HG03135 (cell line): ENCODE results near the gene KLHDC4.
"Not testable (repeated sequence)": the region's sequence is repeated elsewhere in the genome, so short reads cannot be mapped to it uniquely, and the experiment has no call there.

Experiments
- ATAC-seq: cut with Tn5 transposase; IDR thresholded peaks from one replicate; pipeline ENCODE4 v1.9.1; 2021; ENCODE audit warnings: mild to moderate bottlenecking, moderate library complexity; ENCODE audit not compliant: unreplicated experiment

The KLHDC4 gene

GRCh38 chr16:87744750-87745514 is 20.9 kb downstream of the KLHDC4 start:
- ATAC-seq = no peak

DNA sequence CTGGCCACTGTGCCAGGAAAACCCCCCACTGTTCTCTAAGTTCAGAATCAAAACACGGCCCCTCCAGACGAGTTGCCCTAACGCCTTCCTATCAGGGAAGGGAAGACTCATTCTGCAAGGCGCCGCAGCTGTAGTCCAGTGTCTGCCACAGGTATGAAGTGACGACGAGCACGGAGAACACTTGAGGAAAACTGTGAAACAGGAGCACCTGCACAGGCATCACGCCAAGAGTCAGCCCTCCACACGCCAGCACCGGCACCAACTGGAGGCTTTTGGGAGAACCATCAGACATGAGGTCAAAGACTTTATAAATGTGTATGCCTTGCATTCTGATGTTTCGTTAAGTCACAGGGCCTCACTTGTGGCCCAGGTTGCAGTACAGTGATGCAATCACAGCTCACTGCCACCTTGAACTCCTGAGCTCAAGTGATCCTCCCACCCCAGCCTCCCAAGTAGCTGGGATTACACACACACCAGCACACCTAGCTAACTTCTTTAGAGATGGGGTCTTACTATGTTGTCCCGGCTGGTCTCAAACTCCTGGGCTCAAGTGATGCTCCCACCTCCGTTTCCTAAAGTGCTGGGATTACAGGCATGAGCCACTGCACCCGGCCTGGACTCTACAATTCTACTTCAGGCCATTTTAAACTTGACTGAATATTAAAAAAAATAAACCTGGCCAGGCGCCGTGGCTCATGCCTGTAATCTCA is 22.9 kb downstream of the KLHDC4 start:
- ATAC-seq = no peak

DNA sequence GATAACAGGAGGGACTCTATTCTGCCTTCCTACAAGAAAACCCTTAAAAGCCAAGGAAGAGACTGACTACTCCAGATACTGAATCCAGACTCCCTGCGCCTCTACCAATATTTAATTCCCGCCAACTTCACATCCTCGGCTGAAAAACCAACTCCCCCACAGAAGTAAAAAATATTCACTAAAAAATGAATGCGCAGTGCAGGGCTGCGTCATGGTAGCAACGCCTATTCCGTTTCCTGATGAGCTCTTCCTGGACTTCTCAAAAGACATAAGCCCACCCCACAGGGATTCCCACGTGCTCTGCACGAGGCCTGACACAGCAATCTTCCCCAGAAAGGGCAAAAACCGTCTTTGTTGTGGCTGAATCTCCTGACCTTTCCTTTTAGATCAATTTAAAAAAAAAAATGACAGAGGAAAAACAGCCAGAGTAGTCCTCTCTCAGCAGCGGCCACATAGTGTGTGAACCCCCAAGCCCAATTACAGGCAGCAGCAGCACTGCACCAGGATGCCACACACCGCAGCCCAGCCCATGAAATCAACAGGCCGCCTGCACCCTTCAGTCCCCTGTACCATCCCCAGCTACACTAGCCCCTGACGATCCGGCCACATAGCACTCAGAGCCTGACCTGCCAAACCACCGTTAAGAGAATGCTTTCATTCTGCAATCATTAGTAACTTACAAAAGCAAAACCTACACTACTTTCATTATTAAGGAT is 23.9 kb downstream of the KLHDC4 start:
- ATAC-seq = no peak

- ATAC-seq = no peak
Observed at GRCh38 chr16:87740909-87741424, 24.8 kb downstream of the KLHDC4 start.

DNA sequence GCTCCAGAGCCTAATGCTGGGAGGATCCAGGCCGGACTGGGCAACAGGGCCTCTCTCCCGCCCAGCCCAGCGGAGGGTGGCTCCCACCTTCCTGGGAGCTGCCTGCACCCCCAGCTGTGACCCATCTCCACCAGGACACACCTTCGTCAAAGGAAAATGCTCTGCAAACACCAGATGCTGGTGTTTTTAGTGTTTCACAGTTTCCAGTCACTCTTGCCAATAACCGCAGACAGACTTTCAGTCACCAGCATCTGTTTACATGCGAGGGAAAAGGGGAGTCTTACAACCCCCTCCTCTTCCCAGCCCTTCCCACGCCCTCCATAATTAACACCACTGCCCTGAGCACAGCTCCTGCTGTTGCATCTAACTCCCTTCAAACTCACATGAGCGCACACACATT is 25.3 kb downstream of the KLHDC4 start:
- no peak for ATAC-seq

- ATAC-seq = no peak
Observed at GRCh38 chr16:87739801-87740200, 26.0 kb downstream of the KLHDC4 start.

DNA sequence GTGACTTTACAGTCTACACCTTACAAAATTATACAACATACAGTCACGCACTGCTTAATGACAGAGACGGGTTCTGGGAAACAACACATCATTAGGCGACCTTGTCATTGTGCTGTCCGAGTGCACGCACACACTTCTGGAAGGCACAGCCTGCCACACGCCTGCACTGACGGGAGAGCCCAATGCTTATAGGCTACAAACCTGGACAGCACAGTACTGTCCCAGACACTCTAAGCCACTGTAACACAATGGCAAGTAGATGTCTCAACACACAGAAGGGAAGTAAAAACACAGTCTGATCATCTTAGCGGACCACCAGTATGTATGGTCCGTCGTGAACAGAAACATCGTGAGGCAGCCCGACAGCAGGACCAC is 29.8 kb downstream of the KLHDC4 start:
- ATAC-seq = no peak

GRCh38 chr16:87735270-87736007 is 30.3 kb downstream of the KLHDC4 start:
- no peak for ATAC-seq

DNA sequence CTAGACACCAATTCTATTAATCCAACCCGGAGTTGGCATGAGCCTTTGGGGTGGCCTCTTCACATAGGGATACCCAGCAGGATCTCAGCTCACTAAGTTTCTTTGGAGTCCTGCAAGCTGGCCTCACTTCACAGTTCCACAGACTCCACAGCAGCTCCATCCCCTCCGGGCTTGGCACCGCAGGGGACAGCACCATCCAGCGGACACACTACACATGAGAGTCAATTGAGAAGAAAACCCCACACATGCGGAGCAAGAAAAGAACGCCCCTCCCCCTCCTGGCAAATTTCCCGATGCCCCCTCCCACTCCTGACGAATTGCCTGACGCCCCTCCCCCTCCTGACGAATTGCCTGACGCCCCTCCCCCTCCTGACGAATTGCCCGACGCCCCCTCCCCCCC is 31.1 kb downstream of the KLHDC4 start:
- no peak for ATAC-seq

- no peak for ATAC-seq
Observed at GRCh38 chr16:87733190-87733589, 32.6 kb downstream of the KLHDC4 start.

- ATAC-seq = no peak
Observed at GRCh38 chr16:87731607-87732006, 34.2 kb downstream of the KLHDC4 start.

DNA sequence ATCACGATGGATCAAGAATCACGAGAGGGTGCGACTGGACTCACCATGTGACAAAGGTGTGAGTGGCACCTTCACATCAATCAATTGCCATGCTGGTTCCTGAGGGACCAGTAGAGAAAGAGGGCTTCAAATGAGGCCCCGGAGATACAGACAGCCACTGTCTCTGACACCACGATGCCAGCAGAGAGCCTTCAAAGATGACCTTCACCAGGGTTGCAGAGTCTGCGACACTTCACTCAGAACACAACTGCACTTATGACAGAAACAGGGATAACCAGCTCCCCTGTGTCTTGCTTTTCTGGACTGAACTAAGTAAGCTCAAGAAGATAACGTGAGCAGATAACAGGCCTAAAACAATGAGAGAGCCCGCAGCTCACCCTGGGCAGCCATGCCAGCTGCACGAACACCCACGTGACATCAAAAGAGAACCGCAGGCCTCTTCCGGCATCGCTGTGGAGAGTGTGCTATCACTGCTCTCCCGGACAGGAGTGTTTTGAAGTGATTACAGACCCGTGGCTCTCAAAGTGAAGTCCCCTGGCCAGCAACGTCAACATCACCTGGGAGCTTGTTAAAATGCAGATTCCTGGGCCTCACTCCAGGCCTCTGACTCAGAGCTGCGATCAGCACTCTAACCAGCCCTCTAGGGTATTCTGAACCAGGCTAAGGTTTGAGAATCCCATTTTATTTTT is 36.4 kb downstream of the KLHDC4 start:
- no peak for ATAC-seq

- no peak for ATAC-seq
Observed at GRCh38 chr16:87728026-87728425, 37.8 kb downstream of the KLHDC4 start.

DNA sequence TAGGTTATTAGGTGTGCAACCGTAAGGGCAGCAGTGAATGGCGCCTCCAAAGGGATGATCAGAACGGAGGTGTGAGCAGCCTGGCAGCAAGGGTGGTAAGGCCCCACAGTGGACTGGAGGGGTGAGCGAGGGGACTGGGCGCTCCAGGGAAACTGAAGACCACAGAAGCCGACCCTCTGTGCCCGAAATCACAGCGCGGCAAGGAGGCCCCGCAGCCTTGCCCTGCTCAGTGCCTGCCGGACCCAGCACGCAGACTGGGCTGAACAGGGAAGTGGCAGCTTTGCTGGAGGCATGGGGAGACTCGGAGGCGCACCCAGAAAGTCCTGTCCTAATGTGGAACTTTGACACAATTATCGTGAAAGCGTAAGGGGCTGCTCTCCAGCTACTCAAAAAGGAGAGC is 38.4 kb downstream of the KLHDC4 start:
- ATAC-seq = no peak

GRCh38 chr16:87726577-87726976 is 39.2 kb downstream of the KLHDC4 start:
- not testable (repeated sequence) for ATAC-seq

GRCh38 chr16:87725596-87726235 is 40.1 kb downstream of the KLHDC4 start:
- ATAC-seq = no peak

DNA sequence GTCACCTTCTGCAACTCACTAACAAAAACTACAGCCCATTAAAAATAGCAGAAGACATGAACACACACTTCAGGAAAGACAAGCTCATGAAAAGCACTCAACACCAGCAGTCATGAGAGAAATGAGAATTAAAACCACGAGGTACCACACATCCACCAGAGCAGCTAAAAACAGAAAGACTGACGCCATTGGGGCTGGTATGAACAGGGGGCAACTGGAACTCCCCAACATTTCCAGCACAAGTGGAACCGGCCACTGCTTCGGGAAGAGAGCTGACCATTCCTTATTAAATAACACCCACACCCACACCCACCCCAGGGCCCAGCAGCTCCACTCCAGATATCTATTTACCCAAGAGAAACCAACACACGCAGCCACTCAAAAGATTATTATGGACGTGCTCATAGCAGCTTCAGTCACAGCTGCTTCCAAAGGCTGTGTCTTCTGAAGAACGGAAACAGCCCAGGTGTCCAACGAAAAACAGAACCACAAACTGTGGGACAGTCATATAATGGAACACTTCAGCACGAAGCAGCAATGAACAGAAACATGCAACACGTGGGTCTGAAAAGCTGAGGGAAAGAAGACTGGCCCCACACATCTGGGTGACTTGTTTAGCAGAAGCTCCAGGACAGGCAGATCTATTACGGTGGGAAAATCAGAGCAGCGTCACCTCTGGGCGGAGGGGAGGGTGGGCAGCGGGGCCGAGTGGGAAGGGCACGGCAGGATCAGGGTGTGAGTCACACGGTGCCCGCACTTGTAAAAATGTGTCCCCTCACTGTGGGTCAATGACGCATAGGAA is 41.1 kb downstream of the KLHDC4 start:
- ATAC-seq = no peak

GRCh38 chr16:87723226-87723623 is 42.6 kb downstream of the KLHDC4 start:
- no peak for ATAC-seq

DNA sequence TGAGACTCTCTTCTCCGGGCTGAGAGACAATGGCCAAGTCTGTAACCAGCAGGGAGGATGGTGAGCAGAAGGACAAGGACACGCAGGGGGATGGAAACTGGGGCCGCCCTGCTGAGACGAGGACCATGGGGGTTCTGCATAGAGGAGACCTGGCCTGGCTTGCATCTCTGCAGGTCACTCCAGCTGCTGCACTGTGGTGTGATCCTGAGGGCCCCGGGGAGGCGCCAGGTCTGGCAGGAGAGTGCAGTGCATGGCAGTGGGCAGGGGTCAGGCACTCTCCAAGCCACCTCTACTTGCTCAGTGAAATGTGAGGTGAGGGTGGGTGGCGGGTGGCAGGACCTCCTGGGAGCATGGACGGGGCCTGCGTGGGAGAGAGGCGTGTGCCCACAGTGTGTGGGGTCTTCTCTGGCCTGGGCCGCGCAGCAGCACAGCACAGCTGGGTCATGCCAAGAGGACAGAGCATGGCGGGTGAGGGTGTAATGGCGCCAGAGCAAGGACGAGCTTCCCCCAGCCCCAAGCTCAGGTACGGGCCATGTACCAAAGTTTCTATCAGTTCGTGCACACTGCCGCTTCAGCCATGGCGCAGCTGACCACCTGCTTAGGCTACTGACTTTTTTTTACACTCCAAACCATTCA is 43.1 kb downstream of the KLHDC4 start:
- no peak for ATAC-seq
